ENCODE results near the gene STK38L. TPM values are rescaled to one million over a fixed set of nuclear protein-coding genes. Genes with fewer than 3 reads are reported as not detected.

Gene STK38L
- polyA plus RNA-seq, 3 donors = 4.5 to 20.4 (median 19.3) TPM

DNA sequence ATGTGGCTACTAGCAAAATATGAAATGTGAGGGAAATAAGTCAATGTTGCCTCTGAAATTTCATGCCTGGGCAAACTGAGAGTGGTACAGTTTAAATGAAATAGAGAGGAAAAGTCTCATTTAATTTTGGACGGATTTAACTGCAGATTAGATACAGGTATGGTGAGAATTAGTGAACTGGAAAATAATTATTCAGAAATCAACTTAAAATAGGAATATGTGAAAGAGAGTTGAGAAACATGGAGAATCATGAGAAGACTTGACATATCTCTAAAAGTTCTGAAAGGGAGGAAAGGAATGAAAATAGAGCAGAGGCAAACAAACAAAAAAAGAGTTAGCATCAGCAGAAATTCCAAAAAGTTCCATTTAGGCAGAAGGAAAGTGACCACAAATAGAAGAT lies 55.0 kb downstream of the STK38L start:
- 93 to 100% (median 98%) methylated on average over 1 of the region's 1 CpG for WGBS, 3 donors
- H3K27ac ChIP-seq (ENCODE audit: low read depth, low read length) = no peak overlapping the region

DNA sequence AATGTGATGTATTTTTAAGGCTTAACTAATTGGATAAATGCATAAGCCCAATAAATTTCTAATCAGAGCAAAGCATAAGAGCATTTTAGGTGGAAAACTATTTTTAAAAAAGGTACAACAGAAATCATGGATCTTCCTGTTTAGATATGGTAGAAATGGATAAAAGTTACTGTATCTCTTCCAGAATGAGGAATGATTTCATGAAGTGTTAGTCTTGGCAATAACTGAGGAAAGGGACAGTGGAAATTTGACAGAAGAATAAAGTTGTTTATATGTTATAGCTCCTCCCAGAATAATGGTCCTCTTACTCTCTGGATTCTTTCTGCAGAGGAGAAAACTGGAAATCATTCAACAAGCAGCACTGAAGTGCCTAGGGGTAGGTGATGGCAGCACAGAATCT lies 56.1 kb downstream of the STK38L start:
- H3K27ac ChIP-seq (ENCODE audit: low read depth, low read length) = no peak overlapping the region

DNA sequence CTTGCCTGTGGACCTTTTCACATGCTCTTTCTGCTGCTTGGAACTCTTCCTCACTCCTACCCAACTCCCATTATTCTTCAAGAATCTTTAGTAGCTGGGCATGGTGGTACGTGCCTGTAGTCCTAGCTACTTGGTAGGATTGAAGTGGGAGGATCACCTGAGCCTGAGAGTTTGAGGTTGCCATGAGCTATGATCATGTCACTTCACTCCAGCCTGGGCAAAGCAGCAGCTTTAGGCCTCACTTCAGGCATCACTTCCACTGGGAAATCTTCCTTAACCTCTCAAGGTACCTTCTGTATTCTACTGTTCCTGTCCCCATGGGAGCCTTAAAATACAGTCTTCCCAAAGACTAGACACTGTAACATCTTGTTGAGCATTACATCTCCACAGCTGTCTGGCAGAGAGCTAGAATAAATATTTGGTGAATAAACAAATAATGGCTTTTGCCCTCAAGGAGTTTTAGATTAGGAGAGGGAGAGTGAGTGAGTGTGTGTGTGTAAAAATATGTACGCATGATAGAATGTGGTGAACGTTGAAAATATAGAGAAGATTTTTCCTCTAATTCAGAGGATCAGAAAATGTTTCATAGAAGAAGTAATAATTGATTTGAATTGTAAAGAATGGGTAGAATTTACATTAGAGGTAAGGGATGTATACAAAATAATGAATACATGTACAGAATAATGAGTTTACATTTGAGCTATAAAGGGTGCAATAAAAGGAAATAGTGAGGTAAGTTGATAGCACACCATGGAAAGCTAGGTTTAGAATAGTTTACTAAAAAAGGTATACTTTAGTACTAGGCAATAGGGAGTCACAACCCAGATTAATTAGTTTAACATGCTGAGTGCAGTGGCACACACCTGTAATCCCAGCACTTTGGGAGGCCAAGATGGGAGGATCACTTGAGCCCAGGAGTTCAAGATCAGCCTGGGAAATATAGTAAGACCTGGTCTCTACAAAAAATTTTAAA lies 59.3 kb downstream of the STK38L start:
- H3K27ac ChIP-seq (ENCODE audit: low read depth, low read length) = no peak overlapping the region
- 58 to 87% (median 80%) methylated on average over 3 of the region's 3 CpGs for WGBS, 3 donors

DNA sequence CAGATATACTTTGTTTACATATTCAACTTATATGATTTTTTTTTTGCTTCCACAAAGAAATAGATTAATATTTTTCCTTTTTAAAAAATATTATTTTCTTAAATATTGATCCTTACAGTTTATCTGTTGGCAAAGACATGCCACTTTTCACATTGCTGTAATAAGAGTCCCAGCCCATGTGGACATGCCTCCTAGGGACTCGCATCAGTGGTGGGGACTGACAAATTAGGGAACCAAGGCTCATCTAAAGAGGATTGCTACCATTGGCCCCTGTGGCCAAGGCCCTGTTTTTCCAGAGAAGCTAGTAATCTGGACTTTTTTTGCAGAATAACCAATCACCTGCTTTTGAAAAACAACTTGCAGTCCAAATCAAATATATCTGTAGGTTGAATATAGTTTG lies 60.8 kb downstream of the STK38L start:
- no peak overlapping the region for H3K27ac ChIP-seq (ENCODE audit: low read depth, low read length)
- WGBS, 3 donors = 52 to 75% (median 67%) methylated on average over 1 of the region's 1 CpG

DNA sequence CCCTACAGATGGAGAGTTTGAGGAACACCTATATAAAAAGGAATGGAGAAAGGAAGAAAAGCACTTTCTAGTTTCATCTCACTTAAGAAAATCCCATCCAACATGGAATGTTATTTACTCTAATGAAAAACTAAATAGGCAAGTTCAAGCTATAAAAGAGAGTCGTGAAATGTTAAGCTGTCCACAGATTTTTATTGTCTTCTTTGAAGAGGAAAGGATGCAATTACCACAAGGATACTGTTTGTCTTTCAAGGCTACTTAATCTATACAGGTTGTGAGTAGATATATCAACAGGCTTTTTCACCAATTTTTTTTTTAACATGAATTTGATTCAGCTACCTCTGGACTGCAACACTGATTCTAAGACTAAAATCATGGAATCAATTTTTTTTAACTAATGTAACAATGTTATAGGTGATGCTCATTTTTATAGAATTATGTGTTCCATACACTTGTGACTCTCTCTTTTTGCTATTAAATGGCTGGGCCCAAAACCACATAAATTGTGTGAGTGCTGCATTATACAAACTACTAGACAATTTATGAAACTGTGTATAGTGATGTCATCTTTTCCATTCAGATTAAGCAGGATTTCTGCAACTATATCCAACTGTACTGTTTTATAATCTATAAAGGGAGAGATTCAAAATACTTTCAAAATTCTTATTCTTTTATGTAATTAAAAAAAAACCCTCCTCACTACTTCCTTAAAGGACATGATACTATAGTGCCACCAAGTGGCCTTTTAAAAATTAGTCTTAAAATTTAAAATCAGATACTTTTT lies 61.8 kb downstream of the STK38L start:
- no peak overlapping the region for H3K27ac ChIP-seq (ENCODE audit: low read depth, low read length)
- 91 to 95% (median 91%) methylated on average over 1 of the region's 1 CpG for WGBS, 3 donors

DNA sequence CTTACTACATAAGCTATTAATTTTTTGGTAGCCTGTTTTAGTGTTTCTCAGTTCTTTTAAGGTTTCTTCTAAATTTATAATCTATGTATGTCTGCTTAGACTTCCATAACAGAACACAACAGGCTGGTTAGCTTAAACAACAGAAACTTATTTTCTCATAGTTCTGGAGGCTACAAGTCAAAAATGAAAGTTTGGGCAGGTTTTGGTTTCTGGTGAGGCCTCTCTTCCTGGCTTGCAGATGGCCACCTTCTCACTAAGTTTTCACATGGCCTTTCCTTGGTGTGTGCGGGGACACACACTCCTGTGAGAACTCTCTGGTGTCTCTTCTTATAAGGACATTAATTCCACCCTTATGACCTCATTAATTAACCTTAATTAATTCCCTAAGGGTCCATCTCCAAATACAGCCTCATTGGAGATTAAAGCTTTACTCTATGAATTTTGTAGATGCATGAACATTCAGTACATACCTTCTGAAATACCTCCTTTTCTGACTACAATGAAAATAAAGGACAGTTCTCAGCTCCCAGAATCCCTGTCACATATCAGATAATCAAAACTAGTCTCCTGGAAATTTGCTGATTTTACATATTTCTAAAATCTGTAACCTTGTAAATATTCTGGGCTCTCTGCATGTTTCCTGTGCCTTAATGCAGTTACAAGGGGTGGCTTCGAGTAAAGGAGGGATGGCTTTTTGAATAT lies 65.4 kb downstream of the STK38L start:
- 89 to 96% (median 93%) methylated on average over 2 of the region's 2 CpGs for WGBS, 3 donors
- no peak overlapping the region for H3K27ac ChIP-seq (ENCODE audit: low read depth, low read length)

DNA sequence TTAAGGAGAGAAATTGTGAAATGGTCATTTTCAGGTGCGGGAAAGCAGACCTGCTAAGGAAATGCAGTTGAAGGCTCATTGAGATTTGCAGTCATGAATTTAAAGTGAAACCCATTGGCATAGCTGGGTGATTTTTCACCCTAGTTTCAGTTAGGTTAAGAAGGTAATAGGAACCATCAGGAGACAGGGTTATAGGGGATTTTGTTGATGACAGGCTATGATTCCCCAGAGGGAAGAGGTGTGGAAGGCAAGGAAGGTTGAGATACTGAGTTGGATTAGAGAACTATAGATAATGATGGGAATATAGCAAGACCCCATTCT lies 65.9 kb downstream of the STK38L start:
- 97 to 100% (median 97%) methylated on average over 1 of the region's 1 CpG for WGBS, 3 donors
- H3K27ac ChIP-seq (ENCODE audit: low read depth, low read length) = no peak overlapping the region

DNA sequence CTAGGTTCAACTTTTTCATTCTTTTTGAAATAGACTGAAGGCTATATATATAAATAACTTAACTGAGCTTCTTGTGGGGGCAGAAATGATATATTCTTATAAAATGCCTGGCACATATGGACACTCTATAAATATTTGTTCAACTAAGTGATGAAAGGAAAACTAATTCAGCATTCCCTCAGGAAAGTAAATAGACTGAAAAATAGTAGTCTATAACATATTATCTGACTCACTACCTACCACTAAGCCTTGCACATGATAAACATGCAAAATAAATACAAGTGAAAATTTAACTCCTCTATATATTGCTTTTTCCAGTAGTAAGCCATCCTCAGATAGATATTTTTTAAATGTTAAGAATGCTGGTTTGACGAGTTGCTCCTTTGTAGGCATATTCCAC lies 72.9 kb downstream of the STK38L start:
- no peak overlapping the region for H3K27ac ChIP-seq (ENCODE audit: low read depth, low read length)
- 86 to 92% (median 89%) methylated on average over 1 of the region's 1 CpG for whole genome bisulfite sequencing, 3 donors

DNA sequence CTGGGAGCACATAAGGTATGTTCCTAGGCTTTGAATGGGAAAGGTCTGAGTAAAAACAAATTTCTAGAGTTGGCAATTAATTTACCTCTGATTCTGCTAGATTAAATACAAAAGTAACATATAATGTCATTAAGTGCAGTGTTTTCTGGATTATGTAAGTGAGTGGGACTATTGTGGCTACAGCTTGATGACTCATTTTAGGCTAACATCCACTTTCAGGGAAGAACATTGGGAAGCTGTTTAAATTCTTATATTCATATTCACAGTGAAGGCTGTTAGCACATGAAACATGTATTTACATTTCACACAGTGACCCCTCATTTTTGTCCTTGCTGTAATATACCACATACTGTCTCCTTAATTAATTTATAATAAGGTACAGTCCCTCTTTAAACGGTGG lies 75.3 kb downstream of the STK38L start:
- H3K27ac ChIP-seq (ENCODE audit: low read depth, low read length) = no peak overlapping the region
- 37 to 49% (median 47%) methylated on average over 1 of the region's 1 CpG for WGBS, 3 donors

DNA sequence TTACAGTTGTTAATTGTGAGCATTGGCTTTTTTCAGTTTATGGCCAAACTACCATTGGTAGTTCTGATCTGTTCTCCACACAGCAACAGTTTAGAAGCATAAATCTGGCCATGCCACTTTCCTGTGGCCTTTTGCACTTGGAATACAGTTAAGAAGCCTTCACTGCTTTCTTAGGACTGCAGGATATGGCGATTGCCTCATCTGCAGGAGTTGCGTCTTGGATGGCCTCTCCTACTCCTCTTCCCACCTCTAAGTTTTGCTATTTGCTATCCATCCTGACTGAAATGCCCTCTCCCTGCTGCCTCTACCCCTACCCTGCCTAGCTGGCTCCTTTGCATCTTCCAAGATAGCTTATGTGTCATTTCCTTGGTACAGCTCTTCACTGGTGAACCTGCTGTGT lies 75.8 kb downstream of the STK38L start:
- 81 to 97% (median 87%) methylated on average over 2 of the region's 2 CpGs for WGBS, 3 donors
- H3K27ac ChIP-seq (ENCODE audit: low read depth, low read length) = no peak overlapping the region

DNA sequence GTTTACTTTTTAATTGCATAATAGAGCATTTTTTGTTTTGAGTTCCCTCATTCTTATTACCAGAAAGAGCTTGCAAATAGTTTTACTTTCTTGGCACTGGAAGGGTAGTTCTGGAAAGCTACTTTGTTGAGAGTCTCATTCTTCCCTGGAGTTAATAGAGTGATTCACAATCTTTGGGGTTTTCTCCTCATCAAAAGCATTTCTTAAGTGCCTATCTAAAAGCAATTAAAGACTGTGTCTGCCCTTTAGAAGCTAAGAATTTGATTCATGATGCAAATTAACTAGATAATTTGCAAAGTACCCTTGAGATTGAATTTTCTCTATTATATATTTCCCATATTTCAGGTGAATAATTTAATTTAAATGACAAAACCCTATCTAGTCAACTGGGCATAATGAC lies 80.4 kb downstream of the STK38L start:
- H3K27ac ChIP-seq (ENCODE audit: low read depth, low read length) = no peak overlapping the region

DNA sequence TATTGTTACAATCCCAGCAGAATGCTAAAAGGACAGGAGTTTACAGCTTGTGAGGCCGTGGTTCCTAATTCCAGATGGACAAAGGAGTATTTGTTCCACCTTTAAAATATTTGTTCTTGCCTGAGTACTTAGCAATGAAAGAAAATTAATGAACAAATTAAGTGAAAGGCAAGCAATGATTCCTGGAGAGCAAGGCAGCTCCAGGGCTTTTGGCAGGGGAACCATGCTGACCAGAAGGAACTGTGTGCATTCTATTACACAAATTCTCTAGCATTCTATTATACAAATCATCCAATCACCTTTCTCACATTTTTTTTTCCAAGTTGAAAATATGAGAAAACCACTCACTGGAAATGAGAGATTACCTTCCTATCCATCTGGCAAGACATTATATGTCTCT lies 86.8 kb downstream of the STK38L start:
- no peak overlapping the region for H3K27ac ChIP-seq (ENCODE audit: low read depth, low read length)
- 77 to 92% (median 90%) methylated on average over 1 of the region's 1 CpG for WGBS, 3 donors

DNA sequence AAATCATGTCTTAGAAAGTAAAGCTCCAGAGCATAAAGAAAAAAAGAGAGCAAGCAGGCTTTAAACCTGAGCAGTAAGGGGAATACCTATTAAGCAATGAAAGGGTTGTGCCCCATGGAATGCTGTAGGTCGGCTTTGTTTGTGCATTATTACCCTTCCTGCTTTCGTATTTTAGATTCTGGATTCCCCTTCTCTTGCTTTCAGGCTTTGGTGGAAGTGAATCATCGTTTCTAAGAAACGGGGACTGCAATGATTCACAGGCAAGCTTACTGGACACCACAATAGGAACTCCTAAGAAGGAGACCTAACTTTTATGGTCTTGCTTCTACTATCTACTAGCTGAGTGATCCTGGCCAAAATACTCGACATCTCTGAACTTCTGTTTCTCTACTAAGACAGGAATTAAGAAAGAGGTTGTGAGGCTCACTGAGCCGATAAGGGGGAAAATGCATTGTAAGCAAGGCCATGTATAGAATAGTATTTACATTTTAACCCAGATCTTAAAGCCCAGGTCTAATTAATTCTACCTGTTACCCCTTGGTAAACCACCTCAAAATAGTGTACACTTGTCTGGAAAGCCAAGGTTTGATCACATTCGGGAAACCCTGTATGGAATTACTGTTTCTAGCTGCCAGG lies 87.3 kb downstream of the STK38L start:
- WGBS, 3 donors = 33 to 70% (median 38%) methylated on average over 7 of the region's 7 CpGs
- no peak overlapping the region for H3K27ac ChIP-seq (ENCODE audit: low read depth, low read length)

DNA sequence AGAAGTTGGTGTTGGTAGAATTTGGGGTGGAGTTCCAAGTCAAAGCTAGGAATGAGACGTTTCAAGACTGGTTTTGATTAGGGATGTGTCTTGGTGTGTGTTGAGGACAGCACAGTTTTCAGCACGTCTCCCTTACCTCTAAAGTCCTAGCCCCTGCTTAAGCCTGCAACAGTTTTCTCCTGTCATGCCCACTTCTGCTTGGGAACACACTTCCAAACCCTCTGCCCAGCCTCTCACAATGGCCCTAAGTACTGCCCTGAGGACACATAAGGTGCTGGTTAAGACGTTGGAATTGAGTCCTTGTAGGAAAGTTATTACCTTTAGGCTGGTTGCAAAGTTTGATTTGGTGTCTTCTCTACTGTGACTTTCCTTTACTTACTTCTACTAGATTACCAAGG lies 87.8 kb downstream of the STK38L start:
- H3K27ac ChIP-seq (ENCODE audit: low read depth, low read length) = no peak overlapping the region
- WGBS, 3 donors = 34 to 51% (median 43%) methylated on average over 3 of the region's 3 CpGs

DNA sequence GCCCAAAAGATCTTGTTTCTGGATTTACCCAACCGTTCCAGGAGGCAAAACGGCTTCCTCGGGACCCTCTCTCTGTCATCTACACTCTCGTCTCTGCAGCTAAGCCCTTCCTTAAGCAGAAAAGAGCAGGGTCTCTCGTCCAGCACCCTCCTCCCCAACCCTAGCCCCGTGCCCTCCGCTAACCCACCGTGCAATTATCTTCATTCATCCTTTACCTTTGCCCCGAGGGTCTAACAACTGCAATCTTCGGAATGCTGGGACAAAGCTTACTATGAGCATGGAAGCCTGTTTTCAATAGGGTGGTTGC lies 88.3 kb downstream of the STK38L start:
- 12 to 18% (median 14%) methylated on average over 10 of the region's 10 CpGs for whole genome bisulfite sequencing, 3 donors
- no peak overlapping the region for H3K27ac ChIP-seq (ENCODE audit: low read depth, low read length)

DNA sequence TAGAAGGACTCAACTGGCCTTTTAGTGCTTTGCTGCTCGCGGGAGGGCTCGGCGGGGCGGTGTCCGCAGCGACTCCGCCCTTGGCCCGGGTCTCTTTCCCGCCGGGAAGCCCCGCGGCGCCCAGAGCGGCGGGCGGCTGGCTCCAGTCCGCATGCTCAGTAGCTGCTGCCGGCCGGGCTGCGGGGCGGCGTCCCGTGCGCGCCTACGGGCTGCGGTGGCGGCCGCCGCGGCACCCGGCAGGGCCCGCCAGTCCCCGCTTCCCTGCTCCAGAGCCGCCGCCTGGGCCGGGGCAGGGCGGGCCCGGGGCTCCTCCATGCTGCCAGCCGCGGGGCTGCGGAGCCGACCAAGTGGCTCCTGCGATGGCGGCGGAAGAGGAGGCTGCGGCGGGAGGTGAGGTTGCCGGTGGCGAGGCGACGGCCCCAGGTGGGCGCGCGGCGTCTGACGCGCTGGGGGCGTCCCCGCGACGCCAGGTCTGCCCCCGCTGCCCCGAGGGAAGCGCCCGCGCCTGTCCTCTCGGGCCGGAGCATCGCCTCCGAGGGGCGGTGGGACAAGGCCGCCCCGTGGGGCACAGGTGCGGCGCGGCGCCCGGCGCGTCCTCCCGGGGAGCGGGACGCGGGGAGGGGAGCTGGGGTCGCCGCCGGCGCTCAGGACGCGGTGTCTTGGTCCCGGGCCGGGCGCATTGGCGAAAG lies 88.8 kb downstream of the STK38L start, which contains the start of gene BMAL2:
Gene BMAL2 (plus strand): TSS at position 123 of the 689 bp plus-strand sequence. CDS start 237 bp downstream, at position 360.
- WGBS, 3 donors = 0 to 1% (median 0%) methylated on average over 41 to 95 of the region's 96 CpGs
- no peak within 1 kb of the TSS for H3K27ac ChIP-seq (ENCODE audit: low read depth, low read length)

DNA sequence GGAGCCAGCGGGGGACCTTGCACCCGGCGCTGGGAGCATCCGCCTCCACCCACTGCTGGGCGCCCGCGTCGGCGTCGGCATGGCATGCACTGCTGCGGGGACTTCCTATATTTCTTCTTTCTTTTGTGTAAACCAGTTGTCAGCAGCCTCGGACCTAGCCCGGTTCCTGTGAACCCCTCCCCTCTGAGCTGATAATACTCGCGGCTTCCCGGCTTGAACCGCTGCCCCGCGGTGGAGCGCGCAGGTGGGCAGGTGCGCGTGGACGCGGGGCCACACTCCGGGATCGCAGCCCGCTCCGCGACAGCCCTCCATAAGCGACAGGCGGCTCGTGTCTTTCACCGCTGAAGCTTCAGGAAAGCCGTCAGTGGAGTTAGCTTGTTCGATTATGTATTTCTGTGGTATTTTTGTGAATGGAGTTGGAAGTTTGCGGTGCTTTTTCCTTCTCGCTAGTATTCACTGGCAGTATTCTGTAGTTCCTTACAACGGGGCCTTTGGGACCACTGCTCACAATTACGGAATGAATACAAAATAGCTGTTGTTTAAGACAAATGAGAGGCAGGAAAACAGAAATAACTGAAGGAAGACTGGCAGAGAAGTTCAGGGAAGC lies 89.4 kb downstream of the STK38L start:
- no peak overlapping the region for H3K27ac ChIP-seq (ENCODE audit: low read depth, low read length)
- WGBS, 3 donors = 1% methylated on average over 35 to 40 of the region's 40 CpGs

Measured in adipose tissue (tissue), 3 donors.